IMR-90 (cell line): ENCODE results near the gene IRS2.

Experiments
- CTCF ChIP-seq: conservative IDR thresholded peaks from 2 replicates; pipeline ENCODE4 v1.5.1; 2012; ENCODE audit warnings: mild to moderate bottlenecking, low read depth, low read length, improper control_type of control experiment
- ELK1 ChIP-seq: fragments of 150-350 bp; IDR thresholded peaks from 2 replicates; pipeline ENCODE4 v1.6.1; 2016; ENCODE audit warnings: low read depth, mild to moderate bottlenecking, low read length, moderate library complexity, borderline replicate concordance
- MAFK ChIP-seq: IDR thresholded peaks from 2 replicates; pipeline ENCODE4 v1.6.1; 2012; ENCODE audit warnings: low read depth, low read length, improper control_type of control experiment
- MAZ ChIP-seq: IDR thresholded peaks from 2 replicates; pipeline ENCODE4 v1.6.1; 2012; ENCODE audit warnings: low read depth, mild to moderate bottlenecking, low read length, improper control_type of control experiment, moderate library complexity, borderline replicate concordance
- NFE2L2 ChIP-seq: fragments of 150-350 bp; IDR thresholded peaks from 2 replicates; pipeline ENCODE4 v1.6.1; 2016; ENCODE audit warnings: low read depth, mild to moderate bottlenecking, low read length
- POLR2A ChIP-seq: IDR thresholded peaks from 2 replicates; pipeline ENCODE4 v1.6.1; 2012; ENCODE audit warnings: mild to moderate bottlenecking, low read depth, low read length
- RAD21 ChIP-seq: IDR thresholded peaks from 2 replicates; pipeline ENCODE4 v1.6.1; 2012; ENCODE audit warnings: low read length, improper control_type of control experiment

GRCh38 chr13:109782066-109782822, 4.1 kb downstream of the IRS2 start:
- TF ChIP-seq CTCF, result no peak
- TF ChIP-seq POLR2A, result no peak
- no peak for TF ChIP-seq ELK1
- TF ChIP-seq MAZ, result no peak
- TF ChIP-seq RAD21, result no peak
- TF ChIP-seq MAFK, result no peak
- TF ChIP-seq NFE2L2, result no peak
